Cardiac muscle cell (in vitro differentiated cells and primary cell): ENCODE data around the gene MRPL21. TPM values are rescaled to one million over a fixed set of nuclear protein-coding genes. Genes with fewer than 3 reads are reported as not detected.

ENCODE experiments used
- DNase-seq, 2 donors: peaks; one replicate each; pipeline versions ENCODE4 v3.0.0 to v3.0.0-alpha.2; 2010 to 2017; ENCODE audit warnings: low read depth in 1 of 2, low spot score in 1 of 2
- H3K27ac ChIP-seq: fragments of 200-600 bp; sonication (generic); 2 replicates; pipeline ENCODE4 v1.5.1; 2016
- H3K27me3 ChIP-seq: fragments of 200-600 bp; sonication (generic); 2 replicates; pipeline ENCODE4 v1.6.0; 2016; ENCODE audit warnings: control low read depth
- H3K36me3 ChIP-seq: fragments of 200-600 bp; sonication (generic); 2 replicates; pipeline ENCODE4 v1.5.1; 2016; ENCODE audit warnings: control low read depth
- H3K4me1 ChIP-seq: fragments of 200-600 bp; sonication (generic); 2 replicates; pipeline ENCODE4 v1.8.1; 2017; ENCODE audit warnings: low read depth, mild to moderate bottlenecking, mixed run types
- H3K4me3 ChIP-seq: fragments of 200-600 bp; sonication (generic); 2 replicates; pipeline ENCODE4 v1.5.1; 2016; ENCODE audit warnings: mild to moderate bottlenecking
- H3K9me3 ChIP-seq: fragments of 200-600 bp; sonication (generic); 2 replicates; pipeline ENCODE4 v1.5.1; 2017; ENCODE audit warnings: low read depth, mild to moderate bottlenecking, control low read depth
- polyA plus RNA-seq: library from polyadenylated mRNA; unstranded; fragments of >200 nt; fragmentation: Nextera tagmentation; extraction: Ambion mirVana; gene quantifications from 2 replicates; pipeline ENCODE4 v1.2.1, GENCODE V29; 2016
- total RNA-seq: library from RNA; depleted of rRNA; stranded (reverse); fragments of >200 nt; gene quantifications from 2 replicates; pipeline ENCODE4 v1.2.3, GENCODE V29; 2016
- TF ChIP-seq, protein P1 (sequence below): IDR thresholded peaks from 2 replicates; pipeline ENCODE4 v1.5.1; 2012; ENCODE audit warnings: low read depth, mild to moderate bottlenecking, low read length

MRPL21 gene
- total and polyA plus RNA-seq, 2 experiments from 2014 or later = 75.9 to 220 TPM

DNA sequence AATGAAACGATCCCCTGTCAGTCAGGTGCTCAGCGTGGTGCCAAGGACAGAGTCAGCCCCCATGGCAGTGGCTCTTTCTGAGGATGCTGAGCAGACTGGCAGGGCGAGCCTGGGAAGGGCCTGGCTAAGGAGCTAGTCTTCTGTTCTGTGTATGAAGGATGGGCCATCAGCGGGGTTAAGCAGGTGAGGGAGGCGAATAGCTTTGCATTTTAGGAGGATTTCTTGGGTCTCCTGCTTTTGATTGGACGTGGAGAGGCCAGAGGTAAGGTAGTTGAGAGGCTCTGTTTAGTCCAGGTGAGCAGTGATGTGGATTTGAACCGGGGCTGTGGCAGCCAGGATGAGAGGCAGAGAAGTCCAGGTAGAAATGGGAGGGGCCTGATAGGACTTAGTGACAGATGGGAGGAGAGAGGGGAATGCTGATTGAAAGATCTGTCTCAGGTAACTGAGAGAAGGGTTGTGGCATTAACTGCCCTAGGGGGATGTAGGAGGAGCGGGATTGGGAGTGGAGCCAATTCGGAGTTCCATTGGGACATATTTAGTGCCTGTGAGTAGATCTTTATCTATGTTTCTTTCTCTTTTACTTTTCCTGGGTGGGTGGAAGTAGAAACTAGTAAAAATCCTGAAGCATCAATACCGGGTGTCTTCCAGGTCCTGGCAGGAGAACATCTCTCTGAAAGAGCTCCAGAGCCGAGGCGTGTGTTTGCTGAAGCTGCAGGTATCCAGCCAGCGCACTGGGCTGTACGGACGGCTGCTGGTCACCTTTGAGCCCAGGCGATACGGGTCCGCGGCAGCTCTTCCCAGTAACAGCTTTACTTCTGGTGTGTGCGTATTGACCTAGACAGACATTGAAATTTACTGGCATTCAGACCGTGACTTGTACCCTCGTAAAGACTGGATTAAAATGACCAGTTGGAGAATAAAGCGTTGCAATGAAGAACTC, 2.1 kb upstream of the MRPL21 start:
- DNase-seq = no peak
- Histone ChIP-seq H3K4me3 (no peak overlapping the region), H3K9me3 (no peaks in the 10 kb centered on the region)

DNA sequence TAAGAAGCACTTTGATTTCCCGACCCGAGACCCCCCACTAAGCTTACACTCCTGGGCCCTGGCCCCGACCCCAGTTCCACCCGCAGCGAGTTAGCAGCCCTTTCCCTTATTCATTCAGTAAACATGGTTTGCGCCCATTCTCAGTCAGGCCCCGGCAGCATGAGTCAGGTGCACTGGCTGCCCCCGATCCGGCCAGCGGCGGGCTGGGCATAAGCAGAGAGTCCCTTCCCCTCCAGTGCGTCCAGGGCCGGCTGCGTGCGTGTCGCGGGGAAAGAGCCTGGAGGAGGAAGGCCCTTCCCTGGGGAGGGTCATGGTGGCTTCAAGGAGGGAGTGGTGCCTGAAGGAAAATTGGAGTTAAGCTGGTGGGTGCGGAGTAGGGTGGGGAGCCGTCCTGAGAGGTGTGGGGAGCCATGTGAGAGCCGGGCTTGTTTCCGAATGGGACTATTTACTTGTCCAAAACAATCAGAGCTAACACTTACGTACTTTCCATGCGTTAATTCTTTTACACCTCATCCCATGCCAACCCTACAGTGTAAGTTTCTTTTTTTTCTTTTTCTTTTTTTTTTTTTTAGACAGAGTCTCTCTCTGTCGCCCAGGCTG, 716 bp upstream of the MRPL21 start:
- Histone ChIP-seq H3K9me3 (no peaks in the 10 kb centered on the region), H3K4me3 (peak overlapping the region; percentile 75), H3K36me3 (peaks cover 8% of the 10 kb centered on the region), H3K4me1 (peaks cover 8% of the 10 kb centered on the region), H3K27ac (peak overlapping the region; percentile 78), H3K27me3 (no peaks in the 10 kb centered on the region)
- peak; percentile 20 to 33 for DNase-seq
- TF ChIP-seq, protein P1, sequence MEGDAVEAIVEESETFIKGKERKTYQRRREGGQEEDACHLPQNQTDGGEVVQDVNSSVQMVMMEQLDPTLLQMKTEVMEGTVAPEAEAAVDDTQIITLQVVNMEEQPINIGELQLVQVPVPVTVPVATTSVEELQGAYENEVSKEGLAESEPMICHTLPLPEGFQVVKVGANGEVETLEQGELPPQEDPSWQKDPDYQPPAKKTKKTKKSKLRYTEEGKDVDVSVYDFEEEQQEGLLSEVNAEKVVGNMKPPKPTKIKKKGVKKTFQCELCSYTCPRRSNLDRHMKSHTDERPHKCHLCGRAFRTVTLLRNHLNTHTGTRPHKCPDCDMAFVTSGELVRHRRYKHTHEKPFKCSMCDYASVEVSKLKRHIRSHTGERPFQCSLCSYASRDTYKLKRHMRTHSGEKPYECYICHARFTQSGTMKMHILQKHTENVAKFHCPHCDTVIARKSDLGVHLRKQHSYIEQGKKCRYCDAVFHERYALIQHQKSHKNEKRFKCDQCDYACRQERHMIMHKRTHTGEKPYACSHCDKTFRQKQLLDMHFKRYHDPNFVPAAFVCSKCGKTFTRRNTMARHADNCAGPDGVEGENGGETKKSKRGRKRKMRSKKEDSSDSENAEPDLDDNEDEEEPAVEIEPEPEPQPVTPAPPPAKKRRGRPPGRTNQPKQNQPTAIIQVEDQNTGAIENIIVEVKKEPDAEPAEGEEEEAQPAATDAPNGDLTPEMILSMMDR = no peak

More for the DNA sequence above, 2.1 kb upstream of the MRPL21 start:
- Histone ChIP-seq H3K4me1 (peaks cover 8% of the 10 kb centered on the region), H3K27me3 (no peaks in the 10 kb centered on the region), H3K36me3 (peaks cover 5% of the 10 kb centered on the region), H3K27ac (no peak overlapping the region)
- TF ChIP-seq, protein P1 = no peak

DNA sequence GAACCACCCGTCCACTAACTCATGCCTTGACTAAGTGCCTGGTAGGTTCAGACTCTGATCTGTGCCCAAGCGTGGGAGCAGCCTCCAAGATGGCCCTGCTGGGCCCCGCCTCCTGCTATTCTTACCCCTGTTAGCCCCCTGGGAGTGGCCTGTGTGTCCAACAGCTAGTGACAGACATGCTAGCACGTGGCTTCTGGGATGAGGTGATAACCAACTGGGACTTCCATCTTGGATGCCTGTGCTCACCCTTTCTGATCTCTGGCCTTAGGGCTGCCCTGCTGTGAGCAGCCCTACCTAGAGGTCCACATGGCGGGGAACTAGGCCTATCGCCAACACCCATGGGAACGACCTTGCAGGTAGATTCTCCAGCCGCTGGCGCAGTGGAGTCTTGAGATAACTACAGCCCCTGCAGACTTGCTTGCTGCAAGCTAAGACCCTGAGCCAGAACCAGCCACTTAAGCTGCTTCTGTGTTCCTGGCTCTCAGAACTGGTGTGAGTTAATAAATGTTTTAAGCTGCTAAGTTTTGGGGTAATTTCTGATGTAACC, 2.7 kb downstream of the MRPL21 start:
- peaks cover 16% of the 10 kb centered on the region for H3K36me3 ChIP-seq
- TF ChIP-seq, protein P1 = no peak
- H3K27me3 ChIP-seq = no peaks in the 10 kb centered on the region
- H3K27ac ChIP-seq = no peak overlapping the region
- no peak for DNase-seq
- no peaks in the 10 kb centered on the region for H3K9me3 ChIP-seq
- no peak overlapping the region for H3K4me3 ChIP-seq
- H3K4me1 ChIP-seq = peaks cover 8% of the 10 kb centered on the region

DNA sequence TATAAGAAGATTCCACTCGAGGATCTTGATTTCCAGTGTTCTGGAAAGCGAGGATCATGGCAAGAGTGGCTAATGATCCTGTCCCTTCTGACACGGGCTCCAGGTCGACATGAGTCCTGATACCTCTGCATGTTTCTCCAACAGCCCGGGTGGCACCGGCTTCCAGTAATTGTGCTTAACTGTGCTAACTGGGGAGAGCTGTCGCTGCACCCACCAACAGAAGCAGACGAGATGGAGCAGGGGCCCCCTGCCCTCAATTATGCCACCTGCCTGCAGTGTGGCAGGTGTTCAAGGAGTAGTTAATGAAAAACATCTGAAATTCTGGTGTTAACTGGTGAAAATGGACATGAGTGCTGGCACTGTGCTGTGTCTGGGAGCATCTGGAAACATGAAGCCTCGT, 6.2 kb downstream of the MRPL21 start:
- TF ChIP-seq, protein P1 = no peak
- H3K27me3 ChIP-seq = no peaks in the 10 kb centered on the region
- H3K4me1 ChIP-seq = no peaks in the 10 kb centered on the region
- no peaks in the 10 kb centered on the region for H3K9me3 ChIP-seq
- no peak overlapping the region for H3K27ac ChIP-seq
- no peak overlapping the region for H3K4me3 ChIP-seq
- no peak for DNase-seq
- peaks cover 45% of the 10 kb centered on the region for H3K36me3 ChIP-seq

DNA sequence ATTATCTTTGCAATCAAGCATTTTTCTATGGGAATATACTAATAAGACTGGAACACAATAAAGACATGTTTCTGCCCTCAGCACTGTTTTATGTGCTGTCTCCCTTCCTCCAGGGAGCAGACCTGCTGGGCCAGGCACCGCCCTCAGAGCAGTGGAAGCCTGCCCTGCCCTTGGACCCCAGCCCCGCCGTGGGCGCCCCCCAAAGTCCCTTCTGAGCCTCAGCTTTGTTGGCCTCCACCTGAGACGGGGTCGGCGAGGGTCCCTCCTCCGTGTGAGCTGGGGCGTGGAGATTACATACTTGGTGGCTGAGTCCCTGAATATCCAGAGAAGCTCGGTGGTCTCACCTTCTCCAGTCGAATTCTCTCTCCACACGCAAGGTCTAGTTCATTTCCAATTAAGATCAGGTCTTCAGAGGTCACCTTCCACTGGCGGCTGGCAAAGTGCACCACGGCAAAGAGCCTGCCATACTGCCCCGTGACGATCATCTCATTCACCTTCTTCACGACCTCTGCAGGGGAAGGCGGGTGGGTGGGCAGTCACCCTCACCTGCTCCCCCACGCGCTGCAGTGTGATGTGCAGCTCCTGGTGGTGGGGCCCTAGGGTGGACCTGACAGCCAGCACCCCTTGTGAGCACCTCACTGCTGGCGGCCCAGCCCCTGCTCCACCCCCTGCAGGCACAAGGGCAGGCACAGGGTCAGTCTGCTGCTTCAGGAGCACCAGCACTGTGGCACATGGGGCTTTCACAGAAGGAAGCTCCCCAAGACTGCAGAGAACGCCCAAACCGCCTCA, 7.3 kb downstream of the MRPL21 start:
- Histone ChIP-seq H3K9me3 (no peaks in the 10 kb centered on the region), H3K4me3 (no peak overlapping the region), H3K4me1 (no peaks in the 10 kb centered on the region), H3K27ac (no peak overlapping the region), H3K27me3 (no peaks in the 10 kb centered on the region), H3K36me3 (peaks cover 51% of the 10 kb centered on the region)
- TF ChIP-seq, protein P1 = no peak
- no peak for DNase-seq
